CD4-positive, alpha-beta T cell (primary cell): Measurements from ENCODE around the gene XYLT2. TPM values are rescaled to one million over a fixed set of nuclear protein-coding genes. Genes with fewer than 3 reads are reported as not detected.
"Not testable (repeated sequence)": the region's sequence is repeated elsewhere in the genome, so short reads cannot be mapped to it uniquely, and the experiment has no call there.

Source experiments
- ATAC-seq: fragments of 200-7000 bp; cut with Tn5 transposase; one replicate; pipeline ENCODE4 v1.10.0; 2022; ENCODE audit warnings: mild to moderate bottlenecking; ENCODE audit not compliant: poor library complexity
- CTCF ChIA-PET: fragments of 350-600 bp; sonication (Branson Sonifier 250); formaldehyde crosslinking; loops from one replicate; lab custom pipeline; 2021; ENCODE audit warnings: antibody characterized with exemption, inconsistent platforms; lab: Charles Lee
- POLR2A ChIA-PET: fragments of 350-600 bp; sonication (Branson Sonifier 250); formaldehyde crosslinking; loops from one replicate; lab custom pipeline; 2021; ENCODE audit warnings: antibody characterized with exemption, inconsistent platforms; lab: Charles Lee
- DNase-seq, 14 experiments: peaks; one replicate each; pipeline ENCODE4 v3.0.0-alpha.2; 2013 to 2020; ENCODE audit warnings: mixed read lengths in 2 of 14
- H3K27ac ChIP-seq, 2 donors: one replicate each; pipeline versions ENCODE4 v1.5.1 to v1.7.0; 2013; ENCODE audit warnings: low read length in 2 of 2, low read depth in 1 of 2, mild to moderate bottlenecking in 1 of 2
- H3K27me3 ChIP-seq, 2 experiments: 1 replicate in 1 of 2; 2 replicates in 1 of 2; pipeline versions ENCODE4 v1.6.1 to v1.7.0; 2013; ENCODE audit warnings: low read length in 2 of 2, control low read depth in 1 of 2, mild to moderate bottlenecking in 1 of 2, moderate library complexity in 1 of 2; ENCODE audit not compliant: insufficient read depth in 2 of 2, control insufficient read depth in 1 of 2
- H3K36me3 ChIP-seq: one replicate; pipeline ENCODE4 v1.6.1; 2013; ENCODE audit warnings: low read length, control low read depth; ENCODE audit not compliant: insufficient read depth
- H3K4me1 ChIP-seq: one replicate; pipeline ENCODE4 v1.6.1; 2013; ENCODE audit warnings: low read length, control low read depth; ENCODE audit not compliant: insufficient read depth
- H3K4me3 ChIP-seq: one replicate; pipeline ENCODE4 v1.5.1; 2013; ENCODE audit warnings: mild to moderate bottlenecking, low read length, moderate library complexity
- H3K9me3 ChIP-seq, 2 experiments: 1 replicate in 1 of 2; 2 replicates in 1 of 2; pipeline versions ENCODE4 v1.6.1 to v1.7.0; 2013; ENCODE audit warnings: low read length in 2 of 2, mild to moderate bottlenecking in 2 of 2, control low read depth in 1 of 2, moderate library complexity in 1 of 2; ENCODE audit not compliant: control insufficient read depth in 1 of 2, insufficient read depth in 1 of 2
- H3K27ac Mint-ChIP-seq: one replicate; pipeline ENCODE4 v1.8.0; 2020; ENCODE audit warnings: mixed read lengths
- H3K27me3 Mint-ChIP-seq: one replicate; pipeline ENCODE4 v1.8.0; 2021; ENCODE audit warnings: mixed read lengths
- H3K36me3 Mint-ChIP-seq: one replicate; pipeline ENCODE4 v1.8.0; 2021; ENCODE audit warnings: low read depth, mixed read lengths
- H3K4me1 Mint-ChIP-seq: one replicate; pipeline ENCODE4 v1.8.0; 2021; ENCODE audit warnings: low read depth, mixed read lengths
- H3K4me3 Mint-ChIP-seq: one replicate; pipeline ENCODE4 v1.8.0; 2020; ENCODE audit warnings: mild to moderate bottlenecking, mixed read lengths
- H3K9me3 Mint-ChIP-seq: one replicate; pipeline ENCODE4 v1.8.0; 2020; ENCODE audit warnings: mixed read lengths
- intact Hi-C, 2 experiments: fragments of 100-400 bp; cut with DNase I in 1 of 2; cut with micrococcal nuclease in 1 of 2; formaldehyde crosslinking; loops; one replicate each; pipeline versions ENCODE4 v1.15.1 to v1.9.0; 2023 to 2025; cut with DNase I, micrococcal nuclease
- total RNA-seq, 174 experiments: library from RNA in 2 of 174; stranded (reverse) in 2 of 174; gene quantifications; one replicate each; pipeline ENCODE4 v1.2.3 and lab custom pipeline; 2021 to 2026
- TF ChIP-seq, protein P1 (sequence below): fragments of 200-600 bp; IDR thresholded peaks from one replicate; pipeline ENCODE4 v1.8.0; 2022; ENCODE audit warnings: antibody characterized with exemption, mild to moderate bottlenecking

Gene XYLT2
- total RNA-seq, 2 experiments from 2014 or later = 11.0 to 12.2 TPM

DNA sequence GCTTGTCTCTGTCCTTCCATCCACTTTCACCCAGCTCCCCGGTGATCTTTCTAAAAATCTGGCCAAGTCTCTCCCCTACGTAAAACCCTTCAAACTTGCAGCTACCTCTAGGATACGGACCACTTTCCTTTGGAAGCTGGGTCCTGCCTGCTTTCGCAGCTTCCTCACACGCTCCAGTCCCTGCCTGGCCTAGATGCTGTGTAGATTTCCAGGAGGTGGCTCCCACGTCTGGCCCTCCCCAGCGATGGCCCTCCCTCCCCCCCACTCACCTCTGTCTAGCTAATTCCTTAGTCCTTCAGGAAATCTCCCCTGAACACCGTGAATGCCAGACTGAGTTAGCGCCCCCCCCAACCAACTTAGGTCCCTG is 52.0 kb downstream of the XYLT2 start:
- Mint-ChIP-seq H3K27ac (peak overlapping the region; percentile 83), H3K4me3 (peak overlapping the region; percentile 99), H3K9me3 (no peaks in the 10 kb centered on the region), H3K36me3 (peaks cover 37% of the 10 kb centered on the region), H3K4me1 (peaks cover 45% of the 10 kb centered on the region), H3K27me3 (no peaks in the 10 kb centered on the region)
- TF ChIP-seq, protein P1, sequence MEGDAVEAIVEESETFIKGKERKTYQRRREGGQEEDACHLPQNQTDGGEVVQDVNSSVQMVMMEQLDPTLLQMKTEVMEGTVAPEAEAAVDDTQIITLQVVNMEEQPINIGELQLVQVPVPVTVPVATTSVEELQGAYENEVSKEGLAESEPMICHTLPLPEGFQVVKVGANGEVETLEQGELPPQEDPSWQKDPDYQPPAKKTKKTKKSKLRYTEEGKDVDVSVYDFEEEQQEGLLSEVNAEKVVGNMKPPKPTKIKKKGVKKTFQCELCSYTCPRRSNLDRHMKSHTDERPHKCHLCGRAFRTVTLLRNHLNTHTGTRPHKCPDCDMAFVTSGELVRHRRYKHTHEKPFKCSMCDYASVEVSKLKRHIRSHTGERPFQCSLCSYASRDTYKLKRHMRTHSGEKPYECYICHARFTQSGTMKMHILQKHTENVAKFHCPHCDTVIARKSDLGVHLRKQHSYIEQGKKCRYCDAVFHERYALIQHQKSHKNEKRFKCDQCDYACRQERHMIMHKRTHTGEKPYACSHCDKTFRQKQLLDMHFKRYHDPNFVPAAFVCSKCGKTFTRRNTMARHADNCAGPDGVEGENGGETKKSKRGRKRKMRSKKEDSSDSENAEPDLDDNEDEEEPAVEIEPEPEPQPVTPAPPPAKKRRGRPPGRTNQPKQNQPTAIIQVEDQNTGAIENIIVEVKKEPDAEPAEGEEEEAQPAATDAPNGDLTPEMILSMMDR = no peak
- Histone ChIP-seq H3K4me3 (peak overlapping the region; percentile 100), H3K9me3 (no peaks in the 10 kb centered on the region), H3K4me1 (peaks cover 30% of the 10 kb centered on the region), H3K27me3 (no peaks in the 10 kb centered on the region), H3K36me3 (peaks cover 25% of the 10 kb centered on the region), H3K27ac (no peak overlapping the region)
- ATAC-seq (no peak), DNase-seq (no peak)
- CTCF ChIA-PET = interaction anchor here (0.6 to 3.1 kb wide), 31 partner anchors 9 to 831 kb away, joined by 3 to 22 read pairs (median 5); partner anchors contain the start of genes CHAD, COL1A1, NME1 and PPP1R9B
- POLR2A ChIA-PET = interaction anchor here (0.7 to 4.6 kb wide), 17 partner anchors 9 to 610 kb away, joined by 3 to 52 read pairs (median 4); partner anchors contain the start of genes ACSF2, EME1, KAT7 and MRPL27
- intact Hi-C loops = loop anchor here (1.0 to 5.0 kb wide), 6 partner anchors 25 to 79 kb away; partner anchors contain the start of genes EME1 (in 1 of the 2), MRPL27 (in 1 of the 2) and XYLT2 (in 1 of the 2)

DNA sequence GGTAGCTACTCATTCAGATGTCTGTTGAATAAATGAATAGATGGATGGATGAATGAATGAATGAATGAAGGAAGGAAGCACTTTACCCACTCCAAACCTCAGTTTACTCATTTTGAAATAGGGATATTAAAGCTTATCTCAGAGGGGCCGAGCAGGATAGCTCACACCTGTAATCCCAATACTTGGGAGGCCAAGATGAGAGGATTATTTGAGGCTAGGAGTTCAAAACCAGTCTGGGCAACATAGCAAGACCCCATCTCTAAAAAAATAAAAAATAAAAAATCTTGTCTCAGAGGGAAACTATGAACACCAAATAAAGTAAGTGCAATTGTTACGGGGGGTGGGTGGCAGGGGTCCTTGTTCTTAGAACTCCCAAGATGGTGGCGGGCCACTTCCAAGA is 52.7 kb downstream of the XYLT2 start:
- H3K4me1 ChIP-seq = peaks cover 30% of the 10 kb centered on the region
- ChIA-PET CTCF (interaction anchor here (1.7 to 3.1 kb wide), 4 partner anchors 28 to 80 kb away, joined by 3 to 22 read pairs (median 16); partner anchors contain the start of gene RSAD1), POLR2A (interaction anchor here (1.4 to 4.6 kb wide), 4 partner anchors 11 to 80 kb away, joined by 3 to 52 read pairs (median 28); partner anchors contain the start of genes EME1, MRPL27 and RSAD1)
- not testable (repeated sequence) for DNase-seq, H3K9me3 Mint-ChIP-seq, H3K27ac ChIP-seq, H3K27ac Mint-ChIP-seq, ATAC-seq, H3K27me3 Mint-ChIP-seq, H3K9me3 ChIP-seq, H3K4me3 ChIP-seq, H3K27me3 ChIP-seq
- Mint-ChIP-seq H3K36me3 (peaks cover 29% of the 10 kb centered on the region), H3K4me1 (peaks cover 38% of the 10 kb centered on the region), H3K4me3 (peak overlapping the region; percentile 99)
- intact Hi-C loops = loop anchor here in 1 of 2 experiments (1.0 to 5.0 kb wide), 3 partner anchors 26 to 79 kb away; no protein-coding TSS in a partner anchor
- peaks cover 17% of the 10 kb centered on the region for H3K36me3 ChIP-seq

- not testable (repeated sequence) for H3K27ac Mint-ChIP-seq, H3K9me3 Mint-ChIP-seq, H3K9me3 ChIP-seq, H3K27me3 Mint-ChIP-seq, H3K27ac ChIP-seq, DNase-seq, H3K36me3 ChIP-seq, ATAC-seq, H3K4me3 ChIP-seq, H3K27me3 ChIP-seq
- peak overlapping the region; percentile 45 for H3K4me3 Mint-ChIP-seq
- intact Hi-C loops = loop anchor here in 1 of 2 experiments (2.0 to 5.0 kb wide), 2 partner anchors 25 to 37 kb away; no protein-coding TSS in a partner anchor
- ChIA-PET POLR2A (interaction anchor here (4.0 to 4.6 kb wide), 2 partner anchors 28 to 37 kb away, joined by 35 to 52 read pairs; partner anchors contain the start of genes EME1 and MRPL27), CTCF (interaction anchor here (1.7 kb wide), 1 partner anchor 31 kb away, joined by 3 read pairs; no protein-coding TSS in a partner anchor)
- peaks cover 20% of the 10 kb centered on the region for H3K36me3 Mint-ChIP-seq
- peaks cover 30% of the 10 kb centered on the region for H3K4me1 ChIP-seq
- peaks cover 32% of the 10 kb centered on the region for H3K4me1 Mint-ChIP-seq
Observed at GRCh38 chr17:50399591-50399990, 53.7 kb downstream of the XYLT2 start.

GRCh38 chr17:50405351-50405750 is 59.4 kb downstream of the XYLT2 start:
- H3K4me3 Mint-ChIP-seq, H3K27ac Mint-ChIP-seq, H3K4me3 ChIP-seq, H3K9me3 Mint-ChIP-seq, DNase-seq, H3K36me3 Mint-ChIP-seq, H3K27ac ChIP-seq, H3K4me1 Mint-ChIP-seq, POLR2A ChIA-PET, ATAC-seq, intact Hi-C loops, H3K36me3 ChIP-seq, H3K4me1 ChIP-seq, H3K27me3 ChIP-seq, H3K9me3 ChIP-seq: not testable (repeated sequence)
- CTCF ChIA-PET = interaction anchor here (1.6 kb wide), 1 partner anchor 8 kb away, joined by 6 read pairs; the partner anchor contains the start of gene LRRC59
- H3K27me3 Mint-ChIP-seq = peaks cover 25% of the 10 kb centered on the region
